Muscle of back (tissue), 10 donors: Measurements from ENCODE around the gene KHDC1. TPM values are rescaled to one million over a fixed set of nuclear protein-coding genes. Genes with fewer than 3 reads are reported as not detected.

ENCODE experiments used
- polyA plus RNA-seq, 10 donors: library from polyadenylated mRNA; unstranded; fragments of 120-200 nt; gene quantifications; one replicate each; pipeline ENCODE4 v1.2.1, GENCODE V29; 2013; ENCODE audit not compliant: insufficient read length in 10 of 10

Gene KHDC1
- polyA plus RNA-seq, 10 donors, result 3.2 to 5.9 (median 4.5) TPM

Other genes starting within 250 kb of the KHDC1 start
- gene KHDC1L, start 37.7 kb downstream of the KHDC1 start, polyA plus RNA-seq, result under 1 TPM in 4 of 10 donors, not detected in 6; 0.23 to 0.59 (median 0.41) TPM
- gene DPPA5, start 91.1 kb upstream of the KHDC1 start, polyA plus RNA-seq, result not detected
- gene KHDC3L, start 99.5 kb upstream of the KHDC1 start, polyA plus RNA-seq, result under 1 TPM in 1 of 10 donors, not detected in 9; 0.15 TPM
- gene OOEP, start 106.7 kb upstream of the KHDC1 start, polyA plus RNA-seq, result under 1 TPM in 2 of 10 donors, not detected in 8; 0.33 to 0.35 TPM
- gene DDX43, start 131.6 kb upstream of the KHDC1 start, polyA plus RNA-seq, result under 1 TPM; 0.19 to 0.70 (median 0.48) TPM
- gene CGAS, start 189.1 kb upstream of the KHDC1 start, polyA plus RNA-seq, result 1 to 10 TPM; 3.7 to 5.8 (median 4.6) TPM
- gene MTO1, start 198.5 kb upstream of the KHDC1 start, polyA plus RNA-seq, result 10 to 100 TPM; 13.6 to 24.1 (median 19.1) TPM